IMR-90 (cell line): Measurements from ENCODE around the gene NSUN7. TPM values are rescaled to one million over a fixed set of nuclear protein-coding genes. Genes with fewer than 3 reads are reported as not detected.

Experiments used
- ATAC-seq: fragments of 200-7000 bp; cut with Tn5 transposase; 2 replicates; pipeline ENCODE4 v1.9.1; 2020; ENCODE audit warnings: low read depth, mild to moderate bottlenecking, moderate library complexity
- BruUV-seq: library from RNA; stranded (reverse); fragments of 400-500 nt; replicated peaks from 2 replicates; lab custom pipeline; 2021; lab: Mats Ljungman, UMichigan
- CTCF ChIA-PET: fragments of 300-600 bp; formaldehyde crosslinking; extraction: SDS; loops from one replicate; lab custom pipeline; 2021; ENCODE audit warnings: antibody characterized with exemption; lab: Yijun Ruan, JAX
- POLR2A ChIA-PET: fragments of 300-600 bp; sonication (Branson Sonifier 250); formaldehyde crosslinking; loops from one replicate; lab custom pipeline; 2022; ENCODE audit warnings: antibody characterized with exemption; ENCODE audit not compliant: unreplicated experiment; lab: Charles Lee
- DNase-seq: peaks from one replicate; pipeline ENCODE4 v3.0.0; 2013
- H2AFZ ChIP-seq: replicated peaks from 2 replicates; pipeline ENCODE3; 2013; ENCODE audit warnings: low read length, mild to moderate bottlenecking; ENCODE audit not compliant: poor library complexity
- H2AK5ac ChIP-seq: 2 replicates; pipeline ENCODE4 v1.6.1; 2013; ENCODE audit warnings: low read depth, low read length, inconsistent platforms
- H2AK9ac ChIP-seq: replicated peaks from 2 replicates; pipeline ENCODE3; 2013; ENCODE audit warnings: mild to moderate bottlenecking, low read depth, low read length, moderate library complexity; ENCODE audit not compliant: poor library complexity
- H2BK120ac ChIP-seq: 2 replicates; pipeline ENCODE4 v1.6.1; 2013; ENCODE audit warnings: low read depth, low read length, inconsistent platforms
- H2BK15ac ChIP-seq: 3 replicates; pipeline ENCODE4 v1.6.1; 2013; ENCODE audit warnings: low read depth, low read length, inconsistent platforms
- H2BK20ac ChIP-seq: 2 replicates; pipeline ENCODE4 v1.6.1; 2013; ENCODE audit warnings: low read depth, mild to moderate bottlenecking, inconsistent platforms, low read length, moderate library complexity
- H2BK5ac ChIP-seq: 2 replicates; pipeline ENCODE4 v1.6.1; 2013; ENCODE audit warnings: mild to moderate bottlenecking, low read depth, low read length, inconsistent platforms; ENCODE audit not compliant: poor library complexity, severe bottlenecking
- H3K14ac ChIP-seq: replicated peaks from 2 replicates; pipeline ENCODE4 v1.6.1; 2013; ENCODE audit warnings: low read depth, low read length, inconsistent platforms
- H3K18ac ChIP-seq: 2 replicates; pipeline ENCODE4 v1.6.1; 2013; ENCODE audit warnings: low read depth, low read length, control low read depth
- H3K23ac ChIP-seq: 2 replicates; pipeline ENCODE4 v1.6.1; 2013; ENCODE audit warnings: low read depth, low read length, inconsistent platforms
- H3K27ac ChIP-seq: 2 replicates; pipeline ENCODE4 v1.5.1; 2013; ENCODE audit warnings: mild to moderate bottlenecking, control low read depth, low read length; ENCODE audit not compliant: insufficient read depth
- H3K27me3 ChIP-seq: 2 replicates; pipeline ENCODE4 v1.6.1; 2013; ENCODE audit warnings: low read length; ENCODE audit not compliant: control insufficient read depth, insufficient read depth
- H3K36me3 ChIP-seq: 2 replicates; pipeline ENCODE4 v1.6.1; 2013; ENCODE audit warnings: low read length, mixed read lengths; ENCODE audit not compliant: control insufficient read depth, insufficient read depth
- H3K4ac ChIP-seq: 2 replicates; pipeline ENCODE4 v1.6.1; 2013; ENCODE audit warnings: low read depth, low read length, inconsistent platforms
- H3K4me1 ChIP-seq: 2 replicates; pipeline ENCODE4 v1.6.1; 2013; ENCODE audit warnings: low read length, mixed read lengths; ENCODE audit not compliant: control insufficient read depth, insufficient read depth
- H3K4me2 ChIP-seq: 2 replicates; pipeline ENCODE4 v1.6.1; 2013; ENCODE audit warnings: low read depth, mild to moderate bottlenecking, control low read depth, low read length, moderate library complexity
- H3K4me3 ChIP-seq: 2 replicates; pipeline ENCODE4 v1.5.1; 2013; ENCODE audit warnings: low read depth, mild to moderate bottlenecking, control low read depth, low read length, moderate library complexity; ENCODE audit not compliant: insufficient read depth
- H3K56ac ChIP-seq: 2 replicates; pipeline ENCODE4 v1.6.1; 2013; ENCODE audit warnings: low read length, inconsistent platforms; ENCODE audit not compliant: insufficient read depth; ENCODE audit errors: extremely low read depth
- H3K79me1 ChIP-seq, 2 experiments: 2 replicates each; pipeline ENCODE4 v1.6.1; 2013; ENCODE audit warnings: low read length in 2 of 2, inconsistent platforms in 1 of 2, low read depth in 1 of 2
- H3K9ac ChIP-seq: 2 replicates; pipeline ENCODE4 v1.6.1; 2013; ENCODE audit warnings: low read depth, low read length, control low read depth
- H3K9me1 ChIP-seq: 2 replicates; pipeline ENCODE4 v1.6.1; 2013; ENCODE audit warnings: low read length, inconsistent platforms; ENCODE audit not compliant: insufficient read depth
- H3K9me3 ChIP-seq: 2 replicates; pipeline ENCODE4 v1.6.1; 2013; ENCODE audit warnings: low read length; ENCODE audit not compliant: control insufficient read depth, insufficient read depth
- H4K20me1 ChIP-seq: 2 replicates; pipeline ENCODE4 v1.6.1; 2013; ENCODE audit warnings: low read length, inconsistent platforms; ENCODE audit not compliant: insufficient read depth
- H4K5ac ChIP-seq: 2 replicates; pipeline ENCODE4 v1.6.1; 2013; ENCODE audit warnings: mild to moderate bottlenecking, low read depth, low read length, control low read depth
- H4K8ac ChIP-seq, 2 experiments: 2 replicates each; pipeline ENCODE4 v1.6.1; 2013; ENCODE audit warnings: low read depth in 2 of 2, low read length in 2 of 2, control low read depth in 1 of 2, inconsistent platforms in 1 of 2
- H4K91ac ChIP-seq: 2 replicates; pipeline ENCODE4 v1.6.1; 2013; ENCODE audit warnings: low read depth, low read length, inconsistent platforms; ENCODE audit not compliant: insufficient read depth
- BHLHE40 ChIP-seq: fragments of 150-350 bp; IDR thresholded peaks from 2 replicates; pipeline ENCODE4 v1.6.1; 2016; ENCODE audit warnings: mild to moderate bottlenecking, low read depth, low read length
- CEBPB ChIP-seq: IDR thresholded peaks from 2 replicates; pipeline ENCODE4 v1.6.1; 2012; ENCODE audit warnings: low read depth, low read length, improper control_type of control experiment
- CHD1 ChIP-seq: IDR thresholded peaks from 2 replicates; pipeline ENCODE4 v1.6.1; 2012; ENCODE audit warnings: low read depth, low read length, improper control_type of control experiment
- FOS ChIP-seq: fragments of 150-350 bp; IDR thresholded peaks from 2 replicates; pipeline ENCODE4 v1.6.1; 2016; ENCODE audit warnings: low read depth, low read length
- MAFK ChIP-seq: IDR thresholded peaks from 2 replicates; pipeline ENCODE4 v1.6.1; 2012; ENCODE audit warnings: low read depth, low read length, improper control_type of control experiment
- MAZ ChIP-seq: IDR thresholded peaks from 2 replicates; pipeline ENCODE4 v1.6.1; 2012; ENCODE audit warnings: low read depth, mild to moderate bottlenecking, low read length, improper control_type of control experiment, moderate library complexity, borderline replicate concordance
- MXI1 ChIP-seq: IDR thresholded peaks from 2 replicates; pipeline ENCODE4 v1.6.1; 2012; ENCODE audit warnings: low read depth, mild to moderate bottlenecking, low read length, moderate library complexity, borderline replicate concordance
- NFE2L2 ChIP-seq: fragments of 150-350 bp; IDR thresholded peaks from 2 replicates; pipeline ENCODE4 v1.6.1; 2016; ENCODE audit warnings: low read depth, mild to moderate bottlenecking, low read length
- POLR2A ChIP-seq: IDR thresholded peaks from 2 replicates; pipeline ENCODE4 v1.6.1; 2012; ENCODE audit warnings: mild to moderate bottlenecking, low read depth, low read length
- RAD21 ChIP-seq: IDR thresholded peaks from 2 replicates; pipeline ENCODE4 v1.6.1; 2012; ENCODE audit warnings: low read length, improper control_type of control experiment
- RCOR1 ChIP-seq: IDR thresholded peaks from 2 replicates; pipeline ENCODE4 v1.6.1; 2012; ENCODE audit warnings: mild to moderate bottlenecking, low read length, improper control_type of control experiment; ENCODE audit not compliant: insufficient replicate concordance
- RFX5 ChIP-seq: IDR thresholded peaks from 2 replicates; pipeline ENCODE4 v1.8.0; 2012; ENCODE audit warnings: low read depth, mild to moderate bottlenecking, low read length, moderate library complexity
- SMC3 ChIP-seq: fragments of 150-350 bp; IDR thresholded peaks from 2 replicates; pipeline ENCODE4 v1.6.1; 2016; ENCODE audit warnings: low read depth, mild to moderate bottlenecking, antibody characterized with exemption, low read length, moderate library complexity
- USF2 ChIP-seq: fragments of 150-350 bp; IDR thresholded peaks from 2 replicates; pipeline ENCODE4 v1.6.1; 2017; ENCODE audit warnings: mild to moderate bottlenecking, antibody characterized with exemption, low read length, low read depth
- WGBS, 2 experiments: methylation state at CpG; one replicate each; pipeline versions ENCODE4 v1.1.5 to v1.1.7; 2013; ENCODE audit warnings: missing lambda C conversion rate in 2 of 2; ENCODE audit not compliant: insufficient read length in 1 of 2; ENCODE audit errors: extremely low coverage in 2 of 2; 5-methylcytosine and 5-hydroxymethylcytosine counted together
- dilution Hi-C: fragments of 300-500 bp; cut with HindIII; formaldehyde crosslinking; loops from one replicate; pipeline ENCODE4 v1.14.3; 2018; ENCODE audit warnings: low sequenced_read_pairs; ENCODE audit not compliant: unreplicated experiment
- in situ Hi-C: fragments of 300-500 bp; cut with MboI; formaldehyde crosslinking; loops from 3 replicates; pipeline ENCODE4 v1.14.3; 2019; ENCODE audit warnings: low sequenced_read_pairs, inconsistent platforms, mixed read lengths
- intact Hi-C: fragments of 100-400 bp; cut with micrococcal nuclease; formaldehyde crosslinking; loops from 2 replicates; pipeline ENCODE4 v1.10.0; 2022
- polyA plus RNA-seq, 3 experiments: library from polyadenylated mRNA; depleted of rRNA; stranded (reverse); fragments of >200 nt; gene quantifications; 2 replicates each; pipeline ENCODE4 v1.2.3, GENCODE V29; 2012; ENCODE audit warnings: low replicate concordance in 1 of 3
- total RNA-seq: library from RNA; depleted of rRNA; stranded (reverse); fragments of >200 nt; gene quantifications from 2 replicates; pipeline ENCODE4 v1.2.3, GENCODE V29; 2012
- TF ChIP-seq, protein P1 (sequence below): fragments of 150-350 bp; IDR thresholded peaks from 2 replicates; pipeline ENCODE4 v1.6.1; 2016; ENCODE audit warnings: low read depth, mild to moderate bottlenecking, low read length, moderate library complexity, borderline replicate concordance
- TF ChIP-seq, protein P2 (sequence below): conservative IDR thresholded peaks from 2 replicates; pipeline ENCODE4 v1.5.1; 2012; ENCODE audit warnings: mild to moderate bottlenecking, low read depth, low read length, improper control_type of control experiment

The NSUN7 gene
- total and polyA plus RNA-seq, 2 of the 4 experiments (the other 2 are of a cell fraction) = not detected

DNA sequence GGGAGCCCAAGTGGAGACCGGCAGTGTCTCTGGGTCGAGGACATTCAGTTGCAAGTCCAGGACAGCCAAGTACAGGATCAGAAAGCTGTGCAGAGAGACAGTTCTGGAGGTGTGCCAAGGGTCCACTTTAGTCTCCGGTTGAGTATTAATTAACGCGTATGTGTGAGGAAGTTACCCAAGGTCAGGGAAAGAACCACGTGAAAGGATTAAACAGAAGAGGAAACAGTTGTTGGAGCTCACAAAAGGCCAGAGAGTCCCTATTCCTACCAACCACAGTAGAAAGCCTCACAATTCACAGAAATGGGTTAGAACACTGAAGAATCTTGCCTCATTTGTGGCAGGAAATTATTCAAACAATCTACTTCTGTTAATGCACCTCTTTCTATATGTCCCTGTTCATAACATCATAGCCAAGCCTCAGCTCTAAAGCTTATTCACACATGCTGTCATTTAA lies 17.9 kb upstream of the NSUN7 start:
- Histone ChIP-seq H3K4ac (no peak overlapping the region), H3K27ac (no peak overlapping the region), H2AK9ac (no peak overlapping the region), H3K36me3 (no peaks in the 10 kb centered on the region), H2AFZ (no peak overlapping the region), H2BK15ac (no peak overlapping the region), H3K27me3 (peaks cover 10% of the 10 kb centered on the region), H3K9ac (no peak overlapping the region), H3K79me1 (no peaks in the 10 kb centered on the region), H2BK20ac (no peak overlapping the region), H3K4me3 (no peak overlapping the region), H2AK5ac (no peak overlapping the region), H3K9me1 (no peaks in the 10 kb centered on the region), H3K23ac (no peak overlapping the region), H3K9me3 (no peaks in the 10 kb centered on the region), H3K56ac (no peak overlapping the region), H2BK5ac (no peak overlapping the region), H3K14ac (no peak overlapping the region), H3K4me1 (no peaks in the 10 kb centered on the region), H2BK120ac (no peak overlapping the region), H3K18ac (no peak overlapping the region), H3K4me2 (no peak overlapping the region), H4K20me1 (no peaks in the 10 kb centered on the region), H4K5ac (no peak overlapping the region), H4K91ac (no peak overlapping the region), H4K8ac (no peak overlapping the region)
- WGBS, 2 experiments = 58% methylated on average over 2 of the region's 6 CpGs; no CpG with 5 or more reads in 1 of the 2 experiments
- dilution Hi-C loops = no loop called here
- no TSS peak for BruUV-seq
- intact Hi-C loops = loop anchor here (5.0 to 10.0 kb wide), 2 partner anchors 523 to 580 kb away; partner anchors contain the start of gene UCHL1
- ATAC-seq (no peak), DNase-seq (no peak)
- ChIA-PET POLR2A (no interaction called here), CTCF (no interaction called here)
- in situ Hi-C loops = loop anchor here (25.0 kb wide), 1 partner anchor 505 kb away; no protein-coding TSS in a partner anchor
- TF ChIP-seq MAZ (no peak), MXI1 (no peak), RAD21 (no peak), FOS (no peak), CEBPB (no peak), POLR2A (no peak), RCOR1 (no peak), CHD1 (no peak), NFE2L2 (no peak), MAFK (no peak), USF2 (no peak), RFX5 (no peak), BHLHE40 (no peak), SMC3 (no peak)
- TF ChIP-seq, protein P1, sequence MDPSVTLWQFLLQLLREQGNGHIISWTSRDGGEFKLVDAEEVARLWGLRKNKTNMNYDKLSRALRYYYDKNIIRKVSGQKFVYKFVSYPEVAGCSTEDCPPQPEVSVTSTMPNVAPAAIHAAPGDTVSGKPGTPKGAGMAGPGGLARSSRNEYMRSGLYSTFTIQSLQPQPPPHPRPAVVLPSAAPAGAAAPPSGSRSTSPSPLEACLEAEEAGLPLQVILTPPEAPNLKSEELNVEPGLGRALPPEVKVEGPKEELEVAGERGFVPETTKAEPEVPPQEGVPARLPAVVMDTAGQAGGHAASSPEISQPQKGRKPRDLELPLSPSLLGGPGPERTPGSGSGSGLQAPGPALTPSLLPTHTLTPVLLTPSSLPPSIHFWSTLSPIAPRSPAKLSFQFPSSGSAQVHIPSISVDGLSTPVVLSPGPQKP = no peak
- TF ChIP-seq, protein P2, sequence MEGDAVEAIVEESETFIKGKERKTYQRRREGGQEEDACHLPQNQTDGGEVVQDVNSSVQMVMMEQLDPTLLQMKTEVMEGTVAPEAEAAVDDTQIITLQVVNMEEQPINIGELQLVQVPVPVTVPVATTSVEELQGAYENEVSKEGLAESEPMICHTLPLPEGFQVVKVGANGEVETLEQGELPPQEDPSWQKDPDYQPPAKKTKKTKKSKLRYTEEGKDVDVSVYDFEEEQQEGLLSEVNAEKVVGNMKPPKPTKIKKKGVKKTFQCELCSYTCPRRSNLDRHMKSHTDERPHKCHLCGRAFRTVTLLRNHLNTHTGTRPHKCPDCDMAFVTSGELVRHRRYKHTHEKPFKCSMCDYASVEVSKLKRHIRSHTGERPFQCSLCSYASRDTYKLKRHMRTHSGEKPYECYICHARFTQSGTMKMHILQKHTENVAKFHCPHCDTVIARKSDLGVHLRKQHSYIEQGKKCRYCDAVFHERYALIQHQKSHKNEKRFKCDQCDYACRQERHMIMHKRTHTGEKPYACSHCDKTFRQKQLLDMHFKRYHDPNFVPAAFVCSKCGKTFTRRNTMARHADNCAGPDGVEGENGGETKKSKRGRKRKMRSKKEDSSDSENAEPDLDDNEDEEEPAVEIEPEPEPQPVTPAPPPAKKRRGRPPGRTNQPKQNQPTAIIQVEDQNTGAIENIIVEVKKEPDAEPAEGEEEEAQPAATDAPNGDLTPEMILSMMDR = no peak
